Thyroid gland (tissue), 4 donors: ENCODE results near the gene PRPF18.

Source experiments
- POLR2A ChIP-seq, 2 donors: fragments of 450-650 bp; IDR thresholded peaks; one replicate each; pipeline ENCODE4 v1.6.1; 2017; ENCODE audit warnings: antibody characterized with exemption in 2 of 2, mild to moderate bottlenecking in 2 of 2, moderate library complexity in 1 of 2
- TF ChIP-seq, protein P1 (sequence below), 6 experiments: fragments of 200-600 bp in 3 of 6; fragments of 450-650 bp in 3 of 6; sonication (generic) in 3 of 6; IDR thresholded peaks; one replicate each; pipeline ENCODE4 v1.5.1; 2016 to 2019; ENCODE audit warnings: antibody characterized with exemption in 6 of 6, mild to moderate bottlenecking in 2 of 6, inconsistent platforms in 1 of 6, moderate library complexity in 1 of 6

DNA sequence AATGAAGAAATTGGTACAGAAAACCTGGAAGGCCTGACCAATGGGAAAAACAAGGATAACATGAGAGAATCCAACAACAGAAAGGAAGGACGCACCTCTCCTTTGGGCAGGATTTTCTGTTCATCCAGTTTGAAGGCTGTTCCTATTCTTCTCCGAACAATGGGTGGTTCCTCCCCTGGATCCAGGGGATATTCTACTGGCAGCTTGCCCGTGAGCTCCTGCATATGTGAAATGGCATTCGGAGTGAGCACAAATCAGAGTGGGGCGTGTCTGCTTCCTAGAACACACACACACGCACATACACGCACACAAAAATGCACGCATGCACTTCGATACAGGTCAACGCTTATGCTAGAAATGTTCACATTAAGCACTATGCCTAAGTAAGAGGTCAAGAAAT is 83.5 kb downstream of the PRPF18 start:
- TF ChIP-seq, protein P1, sequence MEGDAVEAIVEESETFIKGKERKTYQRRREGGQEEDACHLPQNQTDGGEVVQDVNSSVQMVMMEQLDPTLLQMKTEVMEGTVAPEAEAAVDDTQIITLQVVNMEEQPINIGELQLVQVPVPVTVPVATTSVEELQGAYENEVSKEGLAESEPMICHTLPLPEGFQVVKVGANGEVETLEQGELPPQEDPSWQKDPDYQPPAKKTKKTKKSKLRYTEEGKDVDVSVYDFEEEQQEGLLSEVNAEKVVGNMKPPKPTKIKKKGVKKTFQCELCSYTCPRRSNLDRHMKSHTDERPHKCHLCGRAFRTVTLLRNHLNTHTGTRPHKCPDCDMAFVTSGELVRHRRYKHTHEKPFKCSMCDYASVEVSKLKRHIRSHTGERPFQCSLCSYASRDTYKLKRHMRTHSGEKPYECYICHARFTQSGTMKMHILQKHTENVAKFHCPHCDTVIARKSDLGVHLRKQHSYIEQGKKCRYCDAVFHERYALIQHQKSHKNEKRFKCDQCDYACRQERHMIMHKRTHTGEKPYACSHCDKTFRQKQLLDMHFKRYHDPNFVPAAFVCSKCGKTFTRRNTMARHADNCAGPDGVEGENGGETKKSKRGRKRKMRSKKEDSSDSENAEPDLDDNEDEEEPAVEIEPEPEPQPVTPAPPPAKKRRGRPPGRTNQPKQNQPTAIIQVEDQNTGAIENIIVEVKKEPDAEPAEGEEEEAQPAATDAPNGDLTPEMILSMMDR (IDR thresholded peaks at IDR 0.05), result no peak
- no peak for TF ChIP-seq POLR2A (IDR thresholded peaks at IDR 0.05)
